B cell (primary cell): ENCODE measurements around the gene PICK1.

Experiments used
- EZH2 ChIP-seq: IDR thresholded peaks from 2 replicates; pipeline ENCODE4 v1.6.1; 2012; ENCODE audit warnings: borderline replicate concordance, low read depth, mild to moderate bottlenecking, moderate library complexity, low read length; ENCODE audit not compliant: insufficient read depth, poor library complexity, severe bottlenecking
- TF ChIP-seq, protein P1 (sequence below): fragments of 200-600 bp; IDR thresholded peaks from one replicate; pipeline ENCODE4 v1.8.0; 2022; ENCODE audit warnings: antibody characterized with exemption, mild to moderate bottlenecking

- TF ChIP-seq, protein P1, sequence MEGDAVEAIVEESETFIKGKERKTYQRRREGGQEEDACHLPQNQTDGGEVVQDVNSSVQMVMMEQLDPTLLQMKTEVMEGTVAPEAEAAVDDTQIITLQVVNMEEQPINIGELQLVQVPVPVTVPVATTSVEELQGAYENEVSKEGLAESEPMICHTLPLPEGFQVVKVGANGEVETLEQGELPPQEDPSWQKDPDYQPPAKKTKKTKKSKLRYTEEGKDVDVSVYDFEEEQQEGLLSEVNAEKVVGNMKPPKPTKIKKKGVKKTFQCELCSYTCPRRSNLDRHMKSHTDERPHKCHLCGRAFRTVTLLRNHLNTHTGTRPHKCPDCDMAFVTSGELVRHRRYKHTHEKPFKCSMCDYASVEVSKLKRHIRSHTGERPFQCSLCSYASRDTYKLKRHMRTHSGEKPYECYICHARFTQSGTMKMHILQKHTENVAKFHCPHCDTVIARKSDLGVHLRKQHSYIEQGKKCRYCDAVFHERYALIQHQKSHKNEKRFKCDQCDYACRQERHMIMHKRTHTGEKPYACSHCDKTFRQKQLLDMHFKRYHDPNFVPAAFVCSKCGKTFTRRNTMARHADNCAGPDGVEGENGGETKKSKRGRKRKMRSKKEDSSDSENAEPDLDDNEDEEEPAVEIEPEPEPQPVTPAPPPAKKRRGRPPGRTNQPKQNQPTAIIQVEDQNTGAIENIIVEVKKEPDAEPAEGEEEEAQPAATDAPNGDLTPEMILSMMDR, result no peak
- no peak for TF ChIP-seq EZH2
Observed at GRCh38 chr22:38042488-38042790, 14.8 kb upstream of the PICK1 start.
